Measurements from ENCODE around the gene ATP5F1E.
"Not testable (repeated sequence)": the region's sequence is repeated elsewhere in the genome, so short reads cannot be mapped to it uniquely, and the experiment has no call there.

The ATP5F1E gene

GRCh38 chr20:58987790-58988564 lies 44.2 kb downstream of the ATP5F1E start:
- no peak for DNase-seq

GRCh38 chr20:58986968-58987517 lies 45.1 kb downstream of the ATP5F1E start:
- no peak for DNase-seq

GRCh38 chr20:58986286-58986967 lies 45.7 kb downstream of the ATP5F1E start:
- DNase-seq, result no peak

- DNase-seq, result no peak
Measured at GRCh38 chr20:58985656-58986055, 46.5 kb downstream of the ATP5F1E start.

GRCh38 chr20:58984691-58985090 lies 47.4 kb downstream of the ATP5F1E start:
- DNase-seq, result no peak

- DNase-seq, result not testable (repeated sequence)
Measured at GRCh38 chr20:58983115-58983468, 49.0 kb downstream of the ATP5F1E start.

GRCh38 chr20:58982406-58983114 lies 49.6 kb downstream of the ATP5F1E start:
- no peak for DNase-seq

- DNase-seq, result no peak
Measured at GRCh38 chr20:58981628-58982364, 50.3 kb downstream of the ATP5F1E start.

GRCh38 chr20:58980711-58981627 lies 51.2 kb downstream of the ATP5F1E start, which contains the start of gene NELFCD:
Gene NELFCD (plus strand): TSS chr20:58981256. CDS start chr20:58981310, 54 bp downstream.
- peak; percentile 87 for DNase-seq

- DNase-seq, result no peak
Measured at GRCh38 chr20:58978351-58979190, 53.6 kb downstream of the ATP5F1E start.

- DNase-seq, result no peak
Measured at GRCh38 chr20:58976061-58976730, 55.9 kb downstream of the ATP5F1E start.
